ENCODE measurements around the gene BAIAP2L1.
A peak's percentile ranks its signal among the peaks of the same experiment; 100 is the strongest.
"Not testable (repeated sequence)": the region's sequence is repeated elsewhere in the genome, so short reads cannot be mapped to it uniquely, and the experiment has no call there.

BAIAP2L1 gene

GRCh38 chr7:98400542-98401340, at the start of gene BAIAP2L1:
TSS of gene BAIAP2L1 (minus strand) at chr7:98401090. CDS start at chr7:98400852, 238 bp downstream.
- peak within 1 kb of the TSS; percentile 91 for H3K27ac ChIP-seq
- TF ChIP-seq CTCF (conservative IDR thresholded peaks at IDR 0.05) (no peak), ZFX (IDR thresholded peaks at IDR 0.05) (peak; percentile 77; the same call in 1 of the 2 replicates)

GRCh38 chr7:98448766-98449165, 47.9 kb upstream of the BAIAP2L1 start:
- no peak overlapping the region for H3K27ac ChIP-seq
- TF ChIP-seq ZFX (IDR thresholded peaks at IDR 0.05) (no peak), CTCF (conservative IDR thresholded peaks at IDR 0.05) (no peak)

GRCh38 chr7:98440992-98441391, 40.1 kb upstream of the BAIAP2L1 start:
- not testable (repeated sequence) for H3K27ac ChIP-seq

- TF ChIP-seq CTCF (conservative IDR thresholded peaks at IDR 0.05) = no peak
- TF ChIP-seq ZFX (IDR thresholded peaks at IDR 0.05) = no peak
- H3K27ac ChIP-seq = no peak overlapping the region
Observed at GRCh38 chr7:98439484-98439883, 38.6 kb upstream of the BAIAP2L1 start.

GRCh38 chr7:98434087-98434486, 33.2 kb upstream of the BAIAP2L1 start:
- no peak overlapping the region for H3K27ac ChIP-seq
- no peak for TF ChIP-seq CTCF (conservative IDR thresholded peaks at IDR 0.05)
- no peak for TF ChIP-seq ZFX (IDR thresholded peaks at IDR 0.05)

GRCh38 chr7:98429799-98430198, 28.9 kb upstream of the BAIAP2L1 start:
- H3K27ac ChIP-seq = no peak overlapping the region
- TF ChIP-seq CTCF (conservative IDR thresholded peaks at IDR 0.05) (no peak), ZFX (IDR thresholded peaks at IDR 0.05) (no peak)

GRCh38 chr7:98423043-98423442, 22.2 kb upstream of the BAIAP2L1 start:
- TF ChIP-seq CTCF (conservative IDR thresholded peaks at IDR 0.05) = no peak
- TF ChIP-seq ZFX (IDR thresholded peaks at IDR 0.05) = no peak
- H3K27ac ChIP-seq = no peak overlapping the region

Data from C4-2B (cell line).